ENCODE measurements around the gene IGSF3.

DNA sequence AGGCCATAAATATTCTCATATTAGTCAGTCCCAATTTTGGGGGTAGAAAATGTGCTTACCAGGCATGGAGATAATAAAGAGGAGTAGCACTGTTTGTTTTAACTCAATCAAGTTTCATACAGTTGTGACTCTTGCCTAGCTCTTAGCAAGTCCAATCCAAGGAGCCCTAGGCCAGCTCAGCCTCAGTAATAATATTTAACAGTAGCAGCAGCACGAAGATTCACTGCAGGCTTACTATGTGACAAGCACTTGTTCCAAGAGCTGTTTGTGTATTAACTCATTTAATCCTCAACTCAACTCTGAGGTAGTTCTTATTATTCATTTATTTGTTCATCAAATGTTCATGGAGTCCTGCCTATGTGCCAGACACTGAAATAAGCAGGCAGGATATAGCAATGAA lies 109.0 kb downstream of the IGSF3 start:
- TF ChIP-seq, protein P1, sequence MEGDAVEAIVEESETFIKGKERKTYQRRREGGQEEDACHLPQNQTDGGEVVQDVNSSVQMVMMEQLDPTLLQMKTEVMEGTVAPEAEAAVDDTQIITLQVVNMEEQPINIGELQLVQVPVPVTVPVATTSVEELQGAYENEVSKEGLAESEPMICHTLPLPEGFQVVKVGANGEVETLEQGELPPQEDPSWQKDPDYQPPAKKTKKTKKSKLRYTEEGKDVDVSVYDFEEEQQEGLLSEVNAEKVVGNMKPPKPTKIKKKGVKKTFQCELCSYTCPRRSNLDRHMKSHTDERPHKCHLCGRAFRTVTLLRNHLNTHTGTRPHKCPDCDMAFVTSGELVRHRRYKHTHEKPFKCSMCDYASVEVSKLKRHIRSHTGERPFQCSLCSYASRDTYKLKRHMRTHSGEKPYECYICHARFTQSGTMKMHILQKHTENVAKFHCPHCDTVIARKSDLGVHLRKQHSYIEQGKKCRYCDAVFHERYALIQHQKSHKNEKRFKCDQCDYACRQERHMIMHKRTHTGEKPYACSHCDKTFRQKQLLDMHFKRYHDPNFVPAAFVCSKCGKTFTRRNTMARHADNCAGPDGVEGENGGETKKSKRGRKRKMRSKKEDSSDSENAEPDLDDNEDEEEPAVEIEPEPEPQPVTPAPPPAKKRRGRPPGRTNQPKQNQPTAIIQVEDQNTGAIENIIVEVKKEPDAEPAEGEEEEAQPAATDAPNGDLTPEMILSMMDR (IDR thresholded peaks at IDR 0.05; ENCODE audit: borderline replicate concordance, extremely low read depth, low read length, poor library complexity, severe bottlenecking) = no peak
- TF ChIP-seq EZH2 (IDR thresholded peaks at IDR 0.05; ENCODE audit: borderline replicate concordance, low read depth, low read length, severe bottlenecking) = no peak
